Measurements from ENCODE around the gene ADAMTS2.
A peak's percentile ranks its signal among the peaks of the same experiment; 100 is the strongest.
"Not testable (repeated sequence)": the region's sequence is repeated elsewhere in the genome, so short reads cannot be mapped to it uniquely, and the experiment has no call there.

The ADAMTS2 gene

DNA sequence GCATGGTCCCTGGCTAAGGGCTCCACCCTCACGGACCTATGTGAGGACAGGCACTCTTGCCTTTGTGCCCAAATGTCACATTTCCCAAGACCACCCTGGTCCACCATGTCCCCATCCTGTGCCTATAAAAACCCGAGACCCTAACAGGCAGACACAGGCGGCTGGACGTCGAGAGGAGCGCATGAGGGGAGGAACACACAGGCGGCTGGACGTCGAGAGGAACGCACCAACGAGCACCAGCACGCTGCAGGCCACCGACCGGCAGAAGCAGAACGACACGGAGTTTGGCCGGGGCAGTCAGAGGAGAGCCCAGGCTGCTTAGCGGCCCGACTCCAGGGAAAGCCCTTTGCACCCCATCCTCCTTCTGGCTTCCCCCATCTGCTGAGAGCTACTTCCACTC, 119.9 kb downstream of the ADAMTS2 start:
- no peak for DNase-seq

DNA sequence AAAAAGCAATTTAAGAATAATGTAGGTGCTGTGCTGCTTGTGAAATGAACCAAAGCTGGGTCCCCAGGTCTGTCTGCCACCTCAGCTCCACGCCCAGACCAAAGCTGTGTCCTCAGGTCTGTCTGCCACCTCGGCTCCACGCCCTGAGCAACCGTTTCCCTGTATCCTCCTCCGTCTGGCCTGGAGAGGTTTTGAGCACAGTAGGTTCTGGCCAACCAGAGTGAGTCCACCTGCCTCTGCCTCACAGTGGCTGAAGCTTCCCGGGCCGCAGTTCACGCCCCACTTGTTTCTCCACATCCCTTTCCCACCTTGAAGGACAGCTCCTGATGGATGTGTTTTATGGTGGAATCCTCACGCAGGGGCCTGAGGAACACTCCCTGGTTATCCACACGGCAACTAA, 120.5 kb downstream of the ADAMTS2 start:
- no peak for DNase-seq

DNA sequence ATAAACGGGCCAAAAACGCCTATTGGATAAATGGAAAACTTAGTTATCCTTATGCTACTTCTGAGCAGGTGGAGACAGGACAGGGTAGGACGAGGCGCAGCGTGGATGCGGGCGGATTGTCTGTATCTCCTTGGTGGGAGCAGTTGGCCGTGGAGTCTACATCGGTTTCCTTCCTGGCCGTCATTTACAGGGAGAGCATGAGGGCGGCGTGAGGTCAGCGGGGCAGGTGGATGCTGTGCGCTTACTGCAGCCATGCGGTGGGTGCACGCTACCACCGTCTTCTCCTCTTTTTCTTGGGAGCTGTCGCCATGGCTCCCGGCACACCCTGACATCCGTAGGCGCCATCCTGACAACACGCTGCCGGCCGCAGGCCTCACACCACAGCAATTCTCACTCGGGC, 121.3 kb downstream of the ADAMTS2 start:
- no peak for DNase-seq

DNA sequence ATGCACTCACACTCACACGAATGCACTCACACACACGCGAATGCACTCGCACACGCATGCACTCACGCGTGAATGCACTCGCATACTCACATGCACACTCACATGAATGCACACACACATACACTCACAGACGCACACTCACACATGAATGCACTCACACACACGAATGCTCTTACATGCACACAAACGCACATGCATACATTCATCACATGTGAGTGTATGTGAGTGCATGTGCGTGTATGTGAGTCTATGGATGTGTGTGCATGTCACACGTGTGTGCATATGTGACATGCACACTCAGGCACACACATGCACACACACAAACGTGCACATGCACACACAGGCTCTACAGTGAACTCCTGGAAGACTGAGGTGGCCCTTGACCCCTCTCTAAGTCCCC, 121.7 kb downstream of the ADAMTS2 start:
- no peak for DNase-seq

DNA sequence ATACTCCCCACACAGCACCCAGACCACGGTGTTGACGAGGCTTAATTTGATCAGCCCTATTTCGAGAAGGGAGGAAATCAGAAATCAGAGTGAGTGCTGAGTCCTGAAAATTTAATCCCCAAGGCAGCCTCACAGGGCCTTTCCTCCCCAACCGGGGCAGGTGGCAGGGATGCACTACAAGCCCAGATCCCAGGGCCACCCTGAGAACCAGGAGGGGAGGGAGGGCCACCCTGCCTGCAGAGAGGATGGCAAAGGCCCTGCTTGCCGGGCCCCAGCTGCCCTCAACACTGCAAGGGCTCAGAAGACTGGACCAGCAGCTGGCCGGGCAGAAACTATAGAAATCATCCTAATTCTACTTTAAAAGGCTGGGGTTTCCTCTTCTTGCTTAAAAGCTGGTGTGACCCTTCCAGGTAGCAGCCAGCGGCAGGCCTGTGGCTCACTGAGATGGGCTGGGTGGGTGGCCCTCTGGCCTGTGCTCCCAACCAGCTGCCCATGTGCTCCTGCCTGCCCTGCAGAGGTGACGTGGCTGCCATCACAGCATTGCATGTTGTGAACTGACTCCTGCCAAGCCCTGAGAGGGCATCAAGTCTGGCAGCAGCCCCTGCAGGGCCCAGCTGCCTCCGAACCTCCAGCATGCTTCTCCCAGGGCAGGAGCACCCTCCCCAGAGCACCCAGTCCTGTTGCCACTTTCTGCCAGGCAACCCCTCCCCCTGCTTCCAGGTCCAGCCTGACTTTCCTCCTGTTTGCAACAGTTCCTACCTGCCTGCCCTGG, 122.8 kb downstream of the ADAMTS2 start:
- DNase-seq = no peak

DNA sequence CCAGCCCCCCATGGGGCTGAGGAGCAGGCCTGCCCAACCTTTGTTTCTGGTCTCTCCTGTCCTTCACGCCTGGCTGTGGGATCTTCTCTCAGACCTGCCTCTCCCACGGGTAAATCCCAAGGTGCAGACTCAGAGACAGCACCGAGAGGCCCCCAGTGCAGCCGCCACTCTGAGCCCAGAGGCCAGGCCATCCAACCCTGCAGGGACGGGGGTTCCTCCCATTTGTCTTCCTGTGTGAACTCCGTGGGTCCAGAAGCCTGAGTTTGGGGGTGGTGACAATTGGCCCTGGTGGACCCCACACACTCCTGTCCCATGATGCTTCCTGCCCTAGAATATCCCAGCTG, 123.4 kb downstream of the ADAMTS2 start:
- no peak for DNase-seq

DNA sequence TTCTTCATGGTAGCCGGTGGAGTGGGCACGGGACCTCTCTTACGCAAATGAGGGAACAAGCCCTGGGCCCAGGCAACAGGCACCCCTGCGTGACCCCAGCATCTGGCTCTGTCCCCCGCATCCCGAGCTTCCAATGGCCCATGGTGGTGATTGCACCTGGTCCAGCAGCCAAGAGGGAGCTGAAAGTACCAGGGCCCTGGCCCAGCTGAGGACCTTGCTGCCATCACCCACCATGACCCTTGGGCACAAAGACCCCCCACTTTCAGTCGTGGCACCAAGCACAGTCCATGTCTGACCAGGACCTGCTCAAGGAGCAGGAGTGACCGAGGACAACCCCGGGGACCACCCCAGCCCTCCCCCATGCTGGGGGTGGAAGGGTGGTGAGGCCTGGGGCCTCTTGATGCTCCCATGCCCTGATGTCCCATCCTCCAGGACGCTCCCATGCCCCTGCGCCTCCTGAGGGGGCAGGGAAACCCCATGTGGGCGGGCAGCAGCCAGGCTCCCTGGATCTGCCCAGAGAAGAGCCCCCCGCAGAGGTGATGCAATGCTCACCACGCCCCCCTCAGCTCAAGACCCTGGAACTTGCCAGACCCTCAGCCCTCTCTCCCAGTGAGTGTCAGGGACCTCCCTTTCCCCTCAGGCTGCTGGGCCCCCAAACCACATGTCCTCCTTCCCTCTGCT, 123.9 kb downstream of the ADAMTS2 start:
- no peak for DNase-seq

DNA sequence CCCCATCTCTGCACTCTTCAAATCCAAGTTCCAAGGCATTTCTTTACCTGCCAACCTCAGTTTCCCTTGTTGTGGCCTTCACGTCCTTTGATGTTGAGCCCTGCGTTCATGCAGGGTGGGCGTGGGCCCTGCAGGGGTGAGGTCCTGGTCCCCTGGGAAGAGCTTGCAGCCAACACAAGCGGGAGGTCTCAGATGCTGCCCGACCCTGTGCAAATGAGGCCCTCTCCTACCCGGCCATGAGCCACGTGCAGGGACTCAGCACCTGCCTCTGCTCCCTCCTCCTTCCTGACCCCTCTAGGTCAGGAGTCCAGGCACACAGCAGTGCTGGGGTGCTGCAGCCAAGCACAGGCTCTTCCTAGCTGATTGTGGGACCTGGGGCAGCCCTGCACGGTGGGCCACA, 124.5 kb downstream of the ADAMTS2 start:
- no peak for DNase-seq

DNA sequence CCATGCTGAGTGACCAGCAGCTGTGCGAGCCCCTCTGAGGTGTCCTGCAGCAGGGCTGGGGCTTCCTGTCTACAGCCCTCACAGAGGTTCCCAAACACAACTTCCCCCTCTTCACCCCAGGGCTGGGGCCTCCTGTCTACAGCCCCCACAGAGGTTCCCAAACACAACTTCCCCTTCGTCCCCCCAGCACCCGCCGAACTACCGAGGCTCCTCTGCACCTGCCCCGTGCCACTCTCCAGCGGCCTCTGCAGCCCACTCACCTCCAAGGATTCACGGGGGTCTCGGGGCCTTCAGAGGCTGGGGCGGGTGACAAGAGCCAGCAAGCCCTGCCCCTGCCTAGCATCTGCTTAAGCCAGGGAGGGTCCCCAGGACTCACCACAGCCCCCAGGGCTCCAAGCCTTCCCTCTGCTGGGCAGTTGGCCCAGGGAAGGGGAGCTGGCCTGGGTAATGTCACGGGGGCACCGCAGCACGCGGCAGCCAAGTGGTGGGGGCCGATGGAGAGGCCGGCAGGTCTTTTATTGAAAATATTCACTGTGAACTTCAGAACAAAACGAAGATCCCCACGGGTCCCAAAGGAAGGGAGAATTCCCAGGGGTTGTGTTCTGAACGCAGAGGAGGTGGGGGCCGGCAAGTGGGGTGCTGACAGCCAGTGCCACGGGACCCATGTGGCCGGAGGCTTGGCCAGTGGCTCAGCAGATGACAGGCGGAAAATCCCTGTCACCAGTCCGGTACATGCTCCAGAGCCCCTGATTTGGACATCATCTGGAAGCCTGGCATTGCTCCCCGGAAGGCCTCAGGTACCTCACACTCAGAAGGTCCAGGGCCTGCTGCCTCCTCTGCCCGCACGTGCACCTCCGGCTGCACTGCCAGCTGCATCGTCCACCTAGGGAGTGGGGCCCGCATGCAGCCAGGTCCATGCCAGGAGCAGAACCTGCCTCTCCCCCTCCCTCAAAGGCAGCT, 125.3 kb downstream of the ADAMTS2 start:
- DNase-seq = no peak

DNA sequence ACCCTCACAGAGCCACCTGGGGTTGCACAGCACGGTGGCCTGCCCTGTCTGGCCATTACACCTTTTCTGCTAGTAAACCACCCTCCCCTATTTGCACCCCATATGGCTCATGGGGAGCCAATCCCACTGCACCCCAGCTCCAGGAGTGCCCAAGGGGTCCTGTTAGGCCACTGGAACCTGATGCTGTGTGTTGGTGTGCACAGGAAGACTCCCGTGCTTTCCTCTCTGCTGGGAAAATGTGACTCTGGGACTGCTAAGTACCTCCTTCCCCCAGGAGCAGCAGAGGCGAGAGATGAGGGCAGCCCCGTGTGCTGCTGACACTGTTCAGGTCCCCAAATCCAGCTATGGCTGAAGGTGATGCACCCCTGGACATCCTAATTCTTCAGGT, 126.3 kb downstream of the ADAMTS2 start:
- DNase-seq = no peak

DNA sequence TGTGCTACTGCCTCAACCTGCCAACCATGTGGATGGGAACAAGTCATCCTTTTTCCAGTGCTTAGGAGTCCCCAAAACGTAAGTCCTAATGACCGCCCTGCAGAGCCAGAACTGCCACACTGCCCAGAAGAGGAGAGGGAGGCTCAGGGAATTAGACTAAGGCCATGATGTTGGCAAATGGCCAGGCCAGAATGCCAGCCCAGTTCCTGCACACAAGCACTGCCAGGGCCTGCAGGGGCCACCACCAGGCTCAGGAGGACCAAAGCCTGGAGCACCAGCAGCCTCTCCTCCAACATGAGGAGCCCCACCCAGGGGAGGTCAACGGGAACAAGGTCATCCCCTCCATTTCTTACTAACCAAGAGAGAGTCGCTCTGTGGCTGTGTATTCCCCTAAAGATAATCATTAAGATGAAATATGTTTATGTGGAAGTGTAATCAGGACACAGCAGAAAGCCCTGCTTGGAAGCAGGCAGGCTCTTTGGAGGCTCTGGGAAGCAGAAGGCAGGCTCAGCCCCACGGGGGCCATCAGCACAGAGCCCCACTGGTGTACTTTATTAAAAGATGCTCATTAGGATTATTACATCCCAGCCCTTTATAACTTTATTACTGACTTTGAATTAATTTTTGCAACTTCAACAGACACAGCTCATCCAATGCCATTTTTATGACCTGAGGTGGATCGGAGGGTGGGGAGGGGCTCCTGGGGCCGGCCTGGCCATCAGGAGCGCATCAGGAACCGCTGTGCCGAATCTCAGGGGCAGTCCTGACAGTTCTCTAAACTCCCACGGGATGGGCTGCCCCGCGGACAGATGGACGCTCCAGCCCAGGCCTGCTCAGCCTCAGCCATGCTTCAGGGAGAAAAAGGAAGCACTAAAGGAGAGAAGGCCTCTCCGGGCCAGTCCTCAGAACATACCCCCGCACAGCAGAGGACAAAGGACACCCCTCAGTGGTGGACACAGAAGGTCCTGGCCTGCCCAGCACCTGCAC, 127.0 kb downstream of the ADAMTS2 start:
- no peak for DNase-seq

DNA sequence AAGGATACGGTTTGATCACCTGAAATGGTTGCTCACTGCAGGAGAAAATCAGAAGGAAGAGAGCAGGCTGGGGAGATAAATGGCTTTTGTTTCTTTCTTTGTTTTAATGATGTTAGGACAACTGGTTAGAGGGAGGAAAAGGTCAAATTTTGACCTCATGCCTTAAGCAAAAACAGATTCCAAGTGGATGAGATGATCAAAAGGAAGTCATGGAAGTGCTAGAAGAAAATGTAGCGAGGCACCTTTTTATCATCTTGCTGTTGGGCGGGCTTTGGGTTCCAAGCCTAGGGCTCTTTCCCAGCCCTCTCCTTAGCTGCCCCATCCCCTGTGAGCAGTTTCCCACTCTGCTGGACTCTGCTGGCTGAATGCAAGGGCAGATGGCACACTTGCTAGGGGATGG, 127.9 kb downstream of the ADAMTS2 start:
- DNase-seq = no peak

DNA sequence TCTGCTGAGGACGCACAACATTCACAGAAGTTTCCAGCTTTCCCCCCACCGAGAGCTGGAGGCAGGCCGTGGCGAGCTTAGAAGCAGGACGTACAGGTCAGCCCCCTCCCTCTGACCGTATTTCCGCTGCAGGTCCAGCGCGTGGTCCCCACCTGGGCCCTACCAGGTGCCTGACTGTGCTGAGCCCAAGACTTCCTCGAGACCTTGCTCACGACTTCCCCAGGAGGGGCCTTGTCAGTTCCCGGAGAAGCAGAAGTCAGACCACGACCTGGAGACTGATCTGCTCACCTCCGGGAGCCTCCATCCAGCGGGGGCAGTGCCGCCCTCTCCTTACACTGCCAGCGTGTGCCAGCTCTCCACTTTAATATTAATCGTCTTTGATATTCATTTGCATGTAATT, 128.9 kb downstream of the ADAMTS2 start:
- DNase-seq = not testable (repeated sequence)

DNA sequence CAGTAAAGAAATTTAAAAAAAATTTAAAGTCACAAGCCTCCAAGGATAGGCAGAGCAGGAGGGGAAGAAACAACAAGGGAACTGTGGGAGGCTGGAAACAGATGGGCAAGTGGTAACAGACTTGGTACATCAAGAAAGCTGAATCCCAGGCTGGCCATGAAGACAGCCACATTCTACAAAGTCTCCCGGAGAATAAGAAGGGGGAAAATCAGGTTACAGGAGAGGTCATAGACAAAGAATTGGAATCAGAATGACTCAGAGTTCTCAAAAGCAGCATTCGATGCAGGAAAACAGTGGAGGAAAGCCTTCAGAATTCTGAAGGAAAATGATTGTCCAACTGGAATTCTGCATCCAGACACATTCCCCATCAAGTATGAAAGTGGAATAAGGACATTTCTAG, 129.7 kb downstream of the ADAMTS2 start:
- no peak for DNase-seq

DNA sequence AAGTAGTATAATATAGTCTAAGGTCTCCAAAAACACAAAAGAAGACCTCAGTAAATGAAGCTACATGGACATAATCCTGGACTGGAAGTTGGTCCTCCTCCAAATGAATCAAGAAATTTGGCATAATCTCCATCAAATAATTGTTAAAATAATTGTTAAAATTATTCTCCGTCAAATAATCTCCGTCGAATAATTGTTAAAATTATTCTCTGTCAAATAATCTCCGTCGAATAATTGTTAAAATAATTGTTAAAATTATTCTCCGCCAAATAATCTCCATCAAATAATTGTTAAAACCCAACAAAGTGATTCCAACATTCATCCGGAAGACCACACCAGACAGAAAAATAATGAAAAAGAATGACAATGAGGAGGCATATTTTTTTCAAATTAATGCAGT, 130.6 kb downstream of the ADAMTS2 start:
- DNase-seq = no peak

DNA sequence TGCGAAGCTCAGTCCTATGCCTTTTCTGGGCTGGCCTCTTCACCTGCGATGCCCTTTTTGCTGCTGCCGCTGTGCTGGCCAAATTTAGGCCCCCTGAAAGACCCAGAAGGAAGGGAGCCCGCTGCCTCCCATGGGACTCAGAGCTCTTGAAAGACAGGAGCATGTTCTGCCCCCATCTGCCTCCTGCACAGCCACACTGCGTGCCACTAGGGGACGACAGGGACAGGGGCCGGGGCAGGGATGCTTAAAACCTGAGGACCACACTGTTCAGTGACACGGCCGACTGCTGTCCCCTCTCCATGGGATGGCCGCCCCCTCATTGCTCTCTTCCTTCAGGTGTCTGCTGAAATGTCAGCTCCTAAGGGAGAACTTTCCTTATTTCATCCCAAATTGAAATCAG, 132.4 kb downstream of the ADAMTS2 start:
- peak; percentile 16 for DNase-seq

DNA sequence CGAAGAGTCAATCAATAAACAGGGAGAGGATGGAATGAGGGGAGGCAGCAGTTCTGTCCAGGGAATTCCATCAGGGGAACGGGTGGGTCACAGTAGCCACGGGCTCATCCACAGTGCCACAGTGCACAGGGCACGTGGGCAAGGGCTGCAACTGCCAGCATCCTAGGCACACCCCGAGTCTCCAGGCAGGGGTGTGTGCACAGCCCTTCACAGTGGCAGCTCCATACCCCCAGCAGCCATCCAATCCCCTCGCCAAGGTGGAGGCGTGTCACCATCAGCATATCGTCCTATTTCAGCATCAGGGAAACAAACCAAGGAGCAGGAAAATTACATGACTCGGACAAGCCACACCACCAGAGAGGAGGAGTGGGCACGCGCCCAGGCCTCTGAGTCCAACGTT, 133.6 kb downstream of the ADAMTS2 start:
- DNase-seq = no peak

DNA sequence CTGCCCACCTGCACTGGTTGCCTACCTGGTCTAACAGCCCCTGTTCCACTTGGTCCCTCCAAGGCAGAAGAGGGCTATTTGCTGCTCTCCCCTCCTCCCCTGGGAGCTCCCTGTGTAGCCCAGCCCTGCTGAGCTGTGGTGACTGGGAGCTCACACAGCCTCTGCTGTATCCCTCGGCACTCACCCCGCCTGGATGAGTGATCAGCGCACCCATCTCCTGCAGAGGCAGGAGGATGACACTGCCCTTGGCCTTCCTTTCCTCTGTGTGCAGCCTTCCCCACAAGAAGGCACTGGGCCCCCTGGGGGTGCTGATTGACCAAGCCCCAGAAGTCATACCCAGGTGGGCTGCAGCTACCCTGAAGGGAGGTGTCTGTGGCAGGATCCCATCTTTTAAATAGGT, 134.2 kb downstream of the ADAMTS2 start:
- DNase-seq = no peak

DNA sequence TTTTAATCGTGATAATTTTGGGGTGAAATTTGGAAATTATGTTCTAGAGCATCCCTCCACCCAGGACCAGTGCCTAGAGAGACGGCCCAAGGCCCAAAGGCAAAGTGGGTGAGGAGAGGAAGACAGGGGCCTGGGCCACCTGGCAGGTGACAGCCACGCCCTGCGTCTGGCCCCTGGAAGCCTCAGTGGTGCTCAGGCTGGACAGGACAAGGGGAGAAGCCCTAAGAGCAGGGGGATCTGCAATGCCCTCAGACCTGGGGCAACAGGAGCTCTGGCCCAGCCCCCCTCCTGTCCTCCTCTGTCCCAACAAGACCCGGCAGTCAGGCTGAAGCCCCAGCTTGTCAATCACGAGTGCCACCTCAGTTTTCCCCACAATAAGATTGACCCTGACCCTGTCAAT, 134.8 kb downstream of the ADAMTS2 start:
- DNase-seq = no peak

DNA sequence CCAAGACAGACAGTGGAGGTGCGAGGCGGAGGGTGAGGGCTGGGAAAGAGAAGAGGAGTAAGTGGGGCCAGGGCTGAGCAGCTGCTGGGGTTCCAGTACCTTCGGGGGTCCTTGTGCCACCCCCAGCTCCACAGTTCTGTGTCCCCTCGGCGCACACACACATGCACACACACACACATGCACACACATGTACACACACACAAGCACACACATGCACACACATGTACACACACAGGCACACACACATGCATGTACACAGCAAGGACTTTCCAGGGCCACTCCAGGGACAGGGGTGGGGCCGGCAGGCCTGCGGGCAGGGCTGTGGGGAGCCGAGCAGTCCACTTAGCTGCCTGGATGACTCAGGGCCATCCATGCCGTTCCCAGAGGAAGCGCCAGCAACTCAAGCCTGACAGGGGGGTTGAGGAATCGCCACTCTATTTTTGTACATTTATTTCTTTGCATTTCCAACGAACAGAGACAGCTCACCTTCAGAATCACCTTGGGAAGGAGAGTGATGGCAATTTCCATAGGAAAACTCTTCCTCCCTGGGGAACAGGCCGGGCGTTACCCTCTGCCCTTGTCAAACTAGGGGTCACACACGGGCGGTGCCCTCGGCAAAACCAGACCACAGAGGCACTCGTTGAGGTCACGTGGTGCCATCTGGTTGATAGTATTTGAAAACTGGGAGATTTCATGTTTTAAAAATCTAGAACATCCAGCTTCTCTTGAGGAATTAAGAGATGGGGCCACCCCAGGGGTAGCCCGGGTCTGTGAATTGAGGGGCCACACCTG, 135.7 kb downstream of the ADAMTS2 start:
- DNase-seq = peak; percentile 45

DNA sequence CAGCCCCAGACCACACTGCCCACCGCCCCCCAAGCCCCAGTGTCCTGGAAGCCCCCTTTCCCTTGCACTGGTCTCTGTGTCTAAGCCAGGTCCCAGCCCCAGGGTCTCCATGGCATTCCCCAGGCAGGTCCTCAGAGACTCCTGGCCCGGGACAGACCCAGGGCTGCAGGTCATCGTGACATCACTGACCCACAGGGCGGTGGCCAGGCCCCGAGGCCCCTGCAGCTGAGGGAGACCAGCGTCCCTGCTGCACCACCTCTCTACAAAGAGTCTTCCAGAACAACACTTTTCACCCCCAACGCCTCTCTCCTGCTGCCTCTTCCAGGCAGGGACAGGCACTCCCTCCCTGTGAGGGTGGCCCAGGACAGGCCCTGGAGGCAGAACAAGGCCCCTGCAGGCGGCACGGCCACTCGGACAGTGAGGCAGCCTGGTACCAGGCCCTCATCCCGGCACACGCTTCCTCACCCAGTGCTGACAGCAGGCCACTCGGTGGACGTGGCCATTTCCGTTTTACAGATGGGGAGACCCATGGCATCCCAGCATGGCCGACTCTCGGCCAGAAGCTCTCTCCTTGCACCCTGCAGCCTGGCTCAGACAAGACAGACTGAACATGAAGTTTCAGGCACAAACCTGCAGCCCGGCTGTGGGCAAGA, 136.4 kb downstream of the ADAMTS2 start:
- no peak for DNase-seq
